ENCODE data around the gene MINDY4.

MINDY4 gene

DNA sequence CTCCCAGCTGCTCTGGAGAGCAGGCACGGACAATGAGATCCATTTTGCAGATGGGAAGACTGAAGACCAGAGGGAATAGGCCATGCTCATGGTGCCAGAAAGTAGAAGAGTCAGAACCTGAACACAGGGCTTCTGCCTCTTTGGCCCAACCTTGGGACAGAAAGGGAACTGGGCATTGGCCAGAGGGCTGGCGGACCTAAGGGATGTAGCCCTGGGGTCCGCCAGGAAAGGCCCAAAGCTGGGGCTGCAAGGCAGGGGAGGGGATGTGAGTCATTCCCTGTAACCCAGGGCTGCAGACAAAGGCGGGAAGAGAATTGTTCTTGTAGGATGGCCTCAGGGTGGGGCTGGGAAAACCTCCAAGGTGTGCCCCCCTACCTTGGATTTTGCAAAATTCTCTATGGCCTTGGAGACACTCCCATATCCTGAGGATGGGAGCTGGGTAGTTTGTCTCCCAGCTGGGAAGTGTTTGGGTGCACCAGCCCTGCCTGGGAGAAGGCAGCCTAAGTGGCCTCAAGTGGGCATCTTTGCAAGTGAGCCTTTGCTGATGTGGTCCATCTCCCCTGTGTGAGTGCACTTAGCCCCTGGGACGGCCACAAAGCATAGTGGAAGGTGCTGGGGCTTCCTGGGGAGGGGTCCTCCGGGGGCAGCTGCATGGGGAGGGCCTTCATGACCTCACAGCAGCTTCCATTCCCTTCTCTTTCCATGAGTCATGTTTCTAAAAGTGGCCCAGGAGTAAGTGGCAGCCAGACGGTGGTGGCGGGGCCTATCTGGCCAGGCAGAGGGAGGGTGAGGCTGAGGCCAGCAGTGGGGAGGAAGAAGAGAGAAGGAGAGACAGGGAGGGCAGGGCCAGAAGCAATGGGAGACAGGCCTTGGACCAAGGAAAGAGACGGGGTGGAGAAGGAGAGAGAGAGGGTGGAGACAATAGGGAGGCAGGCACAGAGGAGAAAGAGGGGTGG, 149.6 kb downstream of the MINDY4 start:
- peak; percentile 43 for DNase-seq

DNA sequence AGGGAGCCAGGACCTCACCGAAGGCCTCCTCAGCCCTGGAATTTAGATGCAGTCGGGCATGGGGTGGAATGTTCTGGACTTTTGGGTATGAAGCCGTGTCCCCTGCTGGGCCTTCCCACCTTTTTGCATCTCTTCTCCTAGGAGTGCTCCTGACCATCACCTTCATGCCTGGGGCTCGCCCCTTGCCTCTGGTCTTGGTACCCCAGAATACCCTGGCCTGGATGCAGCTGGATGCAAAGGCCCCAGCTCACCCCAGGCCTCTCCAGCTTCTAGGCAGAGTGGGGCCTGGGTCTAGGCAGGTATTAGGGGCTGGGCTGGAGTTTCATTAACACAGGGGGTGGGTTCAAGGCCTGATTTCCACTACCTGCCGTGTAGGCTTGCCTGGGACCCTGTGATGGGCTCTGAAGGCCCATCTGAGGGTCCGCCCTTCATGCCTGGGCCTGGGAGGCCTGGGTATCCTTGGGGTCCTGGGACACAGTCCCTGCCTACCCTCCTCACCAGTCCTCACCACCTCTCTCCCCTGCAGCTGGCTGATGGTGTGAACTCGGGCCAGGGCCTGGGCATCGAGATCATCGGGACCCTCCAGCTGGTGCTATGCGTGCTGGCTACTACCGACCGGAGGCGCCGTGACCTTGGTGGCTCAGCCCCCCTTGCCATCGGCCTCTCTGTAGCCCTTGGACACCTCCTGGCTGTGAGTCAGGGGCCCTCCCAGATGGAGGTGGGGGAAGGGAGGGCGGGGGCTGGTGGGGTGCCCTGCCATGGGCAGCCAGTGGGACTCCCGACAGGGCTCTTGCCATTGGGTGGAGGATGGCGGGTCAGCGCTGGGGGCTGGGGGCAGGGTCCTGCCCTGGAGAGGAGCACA, 150.6 kb downstream of the MINDY4 start:
- DNase-seq = no peak

DNA sequence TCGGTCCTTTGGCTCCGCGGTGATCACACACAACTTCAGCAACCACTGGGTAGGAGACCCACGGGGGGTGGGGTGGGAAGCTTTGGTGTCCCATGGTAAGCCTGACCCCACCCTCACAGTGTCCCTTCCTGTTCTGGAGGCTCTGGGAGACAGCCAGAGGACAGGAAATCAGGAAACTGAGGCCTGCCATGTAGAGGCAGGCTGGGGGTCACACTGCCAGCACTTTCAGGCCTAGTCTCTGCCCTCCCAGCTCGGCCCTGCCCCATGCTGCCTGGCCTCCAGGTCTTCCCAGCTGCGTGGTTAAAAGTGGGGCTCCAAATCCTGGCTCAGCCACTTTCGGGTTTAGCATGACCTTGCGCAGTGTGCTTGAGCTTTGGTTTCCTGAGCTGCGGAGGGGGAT, 151.4 kb downstream of the MINDY4 start:
- DNase-seq = no peak

- DNase-seq = no peak
Measured at GRCh38 chr7:30923009-30923773, 152.0 kb downstream of the MINDY4 start.

GRCh38 chr7:30923774-30924413, 152.7 kb downstream of the MINDY4 start:
- DNase-seq = no peak

DNA sequence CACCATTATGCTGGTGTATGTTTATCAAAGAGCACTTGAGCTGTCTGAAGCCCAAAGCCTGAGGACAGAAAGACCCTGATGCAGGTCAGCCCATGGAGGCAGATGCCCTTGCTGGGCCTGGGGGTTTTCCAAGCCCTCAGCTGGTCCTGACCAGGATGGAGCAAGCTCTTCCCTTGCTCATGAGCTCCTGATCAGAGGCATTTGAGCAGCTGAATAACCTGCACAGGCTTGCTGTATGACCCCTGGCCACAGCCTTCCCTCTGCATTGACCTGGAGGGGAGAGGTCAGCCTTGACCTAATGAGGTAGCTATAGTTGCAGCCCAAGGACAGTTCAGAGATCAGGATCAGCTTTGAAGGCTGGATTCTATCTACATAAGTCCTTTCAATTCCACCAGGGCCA, 153.4 kb downstream of the MINDY4 start:
- DNase-seq = no peak

GRCh38 chr7:30925117-30925516, 153.9 kb downstream of the MINDY4 start:
- DNase-seq = no peak

- no peak for DNase-seq
Measured at GRCh38 chr7:30925913-30926312, 154.7 kb downstream of the MINDY4 start.

- DNase-seq = no peak
Measured at GRCh38 chr7:30926313-30926712, 155.1 kb downstream of the MINDY4 start.

DNA sequence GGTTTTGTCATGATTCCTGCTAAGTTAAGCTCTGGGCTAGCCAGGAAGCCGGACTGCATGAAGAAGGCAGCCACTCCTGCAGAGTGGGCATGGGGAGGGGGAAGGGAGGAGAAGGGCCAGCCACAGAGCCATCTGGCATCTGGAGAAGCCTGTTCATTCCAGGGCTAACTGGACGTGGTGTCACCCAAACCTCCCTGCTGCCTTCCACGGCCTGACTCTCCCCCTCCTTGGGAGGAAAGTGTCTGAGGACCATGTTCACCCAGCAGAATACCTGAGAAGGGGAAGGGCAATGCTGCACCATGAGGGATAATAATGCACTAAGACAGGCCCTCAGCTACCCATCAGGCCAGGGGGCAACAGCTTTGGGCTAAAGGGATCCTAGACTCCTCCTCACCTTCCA, 155.8 kb downstream of the MINDY4 start:
- DNase-seq = no peak

GRCh38 chr7:30927559-30927958, 156.3 kb downstream of the MINDY4 start:
- no peak for DNase-seq

DNA sequence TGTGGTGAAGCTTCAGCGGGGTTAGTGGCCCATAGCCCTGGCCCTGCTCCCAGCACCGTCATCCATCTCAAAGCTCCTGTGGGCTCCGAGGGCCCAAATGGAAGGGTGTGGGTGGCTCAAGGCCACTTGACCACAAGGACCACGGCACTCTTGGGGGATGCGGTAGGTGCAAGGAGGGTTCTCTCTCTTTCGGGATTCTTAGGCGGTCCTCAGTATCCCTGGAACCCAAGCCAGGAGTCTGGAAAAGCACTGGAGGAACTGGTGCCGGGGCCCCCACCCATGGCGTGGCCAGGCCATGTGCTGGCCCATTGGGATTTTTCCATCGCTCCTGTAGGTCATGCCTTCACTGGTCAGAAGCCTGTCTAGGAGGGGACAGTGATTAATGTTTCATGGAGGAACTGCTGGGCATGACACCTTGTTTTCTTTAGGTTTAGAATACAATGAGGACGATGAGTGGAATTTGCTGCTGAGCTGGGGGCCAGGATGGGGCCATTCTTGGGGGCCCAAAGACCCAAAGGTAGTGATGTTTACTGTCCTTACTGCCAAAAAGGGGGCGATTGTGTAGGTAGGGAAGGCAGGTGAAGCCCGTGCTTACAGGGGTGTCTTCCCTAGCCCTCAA, 157.1 kb downstream of the MINDY4 start:
- DNase-seq = no peak

GRCh38 chr7:30929686-30930085, 158.5 kb downstream of the MINDY4 start:
- no peak for DNase-seq

DNA sequence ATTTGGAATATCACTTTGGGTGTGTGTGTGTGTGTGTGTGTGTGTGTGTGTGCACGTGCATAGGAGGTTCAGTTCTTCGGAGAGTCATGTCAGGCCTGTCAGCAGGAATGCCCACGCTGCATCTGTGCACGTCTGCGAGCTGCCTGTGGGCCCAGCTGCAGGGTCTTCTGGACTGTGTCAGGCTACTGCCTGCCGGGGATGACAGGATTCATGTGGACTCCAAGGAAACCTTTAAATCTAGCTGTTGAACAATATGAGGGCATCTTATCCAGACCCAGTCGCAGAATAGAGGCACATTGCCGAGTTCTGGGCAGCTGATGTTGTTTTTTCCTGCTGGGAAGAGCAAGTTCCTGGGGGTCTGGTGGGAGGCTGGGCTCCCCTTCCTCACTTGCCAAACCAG, 159.4 kb downstream of the MINDY4 start:
- no peak for DNase-seq

- peak; percentile 31 for DNase-seq
Measured at GRCh38 chr7:30931161-30931928, 160.1 kb downstream of the MINDY4 start.

GRCh38 chr7:30931929-30932540, 160.8 kb downstream of the MINDY4 start:
- DNase-seq = no peak

DNA sequence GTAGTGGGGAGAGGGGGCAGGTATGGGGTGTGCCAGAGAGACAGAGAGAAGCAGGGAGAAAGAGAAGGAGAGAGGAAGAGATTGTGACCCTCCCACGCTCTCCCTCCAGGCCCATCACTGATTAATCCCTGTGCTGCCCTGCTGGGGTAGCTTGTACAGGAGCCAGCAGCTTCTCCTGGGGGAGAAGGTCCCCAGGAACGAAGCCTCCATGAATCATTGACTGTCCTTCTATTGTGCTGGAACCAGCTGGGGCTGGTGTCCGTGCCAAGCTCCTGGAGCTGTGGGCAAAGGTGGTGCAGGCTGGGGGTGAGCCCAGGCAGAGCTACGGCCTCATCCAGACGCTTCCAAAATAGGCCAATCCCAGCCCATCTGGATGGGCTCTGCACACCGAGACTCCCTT, 161.3 kb downstream of the MINDY4 start:
- no peak for DNase-seq

DNA sequence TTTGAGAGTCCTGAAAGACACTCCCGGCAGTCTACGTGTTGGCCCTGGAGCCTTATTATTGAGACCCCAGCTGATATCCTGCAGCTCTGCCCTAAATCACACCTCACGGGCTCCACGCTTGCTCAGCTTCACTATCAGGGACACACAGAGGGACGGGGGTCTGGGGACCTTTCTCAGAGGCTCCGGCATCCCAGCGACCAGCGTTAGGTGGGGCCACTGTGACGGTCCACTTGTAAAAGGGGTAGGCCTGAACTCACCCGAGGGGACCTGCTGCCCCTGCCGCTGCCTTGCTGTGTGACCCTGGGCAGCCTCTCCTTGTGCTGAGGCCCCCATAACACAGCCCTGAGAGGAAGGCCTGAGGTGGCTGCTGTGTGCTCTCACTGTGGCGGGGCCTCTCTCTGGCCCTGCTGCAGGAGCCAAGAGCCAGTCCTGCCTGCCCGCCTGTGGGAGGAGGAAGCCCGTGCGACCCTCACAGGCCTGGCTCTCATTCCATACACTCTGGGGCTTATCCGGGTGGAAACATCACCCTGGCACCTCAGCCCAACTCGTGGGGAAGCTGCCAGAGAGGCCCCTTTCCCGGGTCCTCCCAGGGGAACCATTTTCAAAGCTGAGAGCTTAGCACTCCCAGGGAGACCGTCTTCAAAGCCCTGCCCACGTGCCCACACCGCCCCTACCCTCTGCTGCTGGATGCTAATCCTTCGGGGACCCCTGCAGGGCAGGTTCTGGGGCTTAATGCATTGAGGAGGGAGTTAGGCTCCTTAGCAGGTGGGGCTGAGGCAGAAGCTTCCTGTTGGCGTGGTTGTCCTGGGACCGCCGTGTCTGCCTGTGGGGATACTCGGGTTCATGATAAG, 162.1 kb downstream of the MINDY4 start:
- no peak for DNase-seq

- DNase-seq = no peak
Measured at GRCh38 chr7:30934225-30934624, 163.0 kb downstream of the MINDY4 start.

Data from EL (cell line).